ENCODE results near the gene MDC1. TPM values are rescaled to one million over a fixed set of nuclear protein-coding genes. Genes with fewer than 3 reads are reported as not detected.
"Not testable (repeated sequence)": the region's sequence is repeated elsewhere in the genome, so short reads cannot be mapped to it uniquely, and the experiment has no call there.

MDC1 gene, protein sequence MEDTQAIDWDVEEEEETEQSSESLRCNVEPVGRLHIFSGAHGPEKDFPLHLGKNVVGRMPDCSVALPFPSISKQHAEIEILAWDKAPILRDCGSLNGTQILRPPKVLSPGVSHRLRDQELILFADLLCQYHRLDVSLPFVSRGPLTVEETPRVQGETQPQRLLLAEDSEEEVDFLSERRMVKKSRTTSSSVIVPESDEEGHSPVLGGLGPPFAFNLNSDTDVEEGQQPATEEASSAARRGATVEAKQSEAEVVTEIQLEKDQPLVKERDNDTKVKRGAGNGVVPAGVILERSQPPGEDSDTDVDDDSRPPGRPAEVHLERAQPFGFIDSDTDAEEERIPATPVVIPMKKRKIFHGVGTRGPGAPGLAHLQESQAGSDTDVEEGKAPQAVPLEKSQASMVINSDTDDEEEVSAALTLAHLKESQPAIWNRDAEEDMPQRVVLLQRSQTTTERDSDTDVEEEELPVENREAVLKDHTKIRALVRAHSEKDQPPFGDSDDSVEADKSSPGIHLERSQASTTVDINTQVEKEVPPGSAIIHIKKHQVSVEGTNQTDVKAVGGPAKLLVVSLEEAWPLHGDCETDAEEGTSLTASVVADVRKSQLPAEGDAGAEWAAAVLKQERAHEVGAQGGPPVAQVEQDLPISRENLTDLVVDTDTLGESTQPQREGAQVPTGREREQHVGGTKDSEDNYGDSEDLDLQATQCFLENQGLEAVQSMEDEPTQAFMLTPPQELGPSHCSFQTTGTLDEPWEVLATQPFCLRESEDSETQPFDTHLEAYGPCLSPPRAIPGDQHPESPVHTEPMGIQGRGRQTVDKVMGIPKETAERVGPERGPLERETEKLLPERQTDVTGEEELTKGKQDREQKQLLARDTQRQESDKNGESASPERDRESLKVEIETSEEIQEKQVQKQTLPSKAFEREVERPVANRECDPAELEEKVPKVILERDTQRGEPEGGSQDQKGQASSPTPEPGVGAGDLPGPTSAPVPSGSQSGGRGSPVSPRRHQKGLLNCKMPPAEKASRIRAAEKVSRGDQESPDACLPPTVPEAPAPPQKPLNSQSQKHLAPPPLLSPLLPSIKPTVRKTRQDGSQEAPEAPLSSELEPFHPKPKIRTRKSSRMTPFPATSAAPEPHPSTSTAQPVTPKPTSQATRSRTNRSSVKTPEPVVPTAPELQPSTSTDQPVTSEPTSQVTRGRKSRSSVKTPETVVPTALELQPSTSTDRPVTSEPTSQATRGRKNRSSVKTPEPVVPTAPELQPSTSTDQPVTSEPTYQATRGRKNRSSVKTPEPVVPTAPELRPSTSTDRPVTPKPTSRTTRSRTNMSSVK (N-terminal part only)
- total RNA-seq: 32.8 TPM
- long read RNA-seq, partial matches to known transcripts: 5 of 9 reads
- long read RNA-seq, other reads (novel, unspliced or antisense): 4 of 9 reads

DNA sequence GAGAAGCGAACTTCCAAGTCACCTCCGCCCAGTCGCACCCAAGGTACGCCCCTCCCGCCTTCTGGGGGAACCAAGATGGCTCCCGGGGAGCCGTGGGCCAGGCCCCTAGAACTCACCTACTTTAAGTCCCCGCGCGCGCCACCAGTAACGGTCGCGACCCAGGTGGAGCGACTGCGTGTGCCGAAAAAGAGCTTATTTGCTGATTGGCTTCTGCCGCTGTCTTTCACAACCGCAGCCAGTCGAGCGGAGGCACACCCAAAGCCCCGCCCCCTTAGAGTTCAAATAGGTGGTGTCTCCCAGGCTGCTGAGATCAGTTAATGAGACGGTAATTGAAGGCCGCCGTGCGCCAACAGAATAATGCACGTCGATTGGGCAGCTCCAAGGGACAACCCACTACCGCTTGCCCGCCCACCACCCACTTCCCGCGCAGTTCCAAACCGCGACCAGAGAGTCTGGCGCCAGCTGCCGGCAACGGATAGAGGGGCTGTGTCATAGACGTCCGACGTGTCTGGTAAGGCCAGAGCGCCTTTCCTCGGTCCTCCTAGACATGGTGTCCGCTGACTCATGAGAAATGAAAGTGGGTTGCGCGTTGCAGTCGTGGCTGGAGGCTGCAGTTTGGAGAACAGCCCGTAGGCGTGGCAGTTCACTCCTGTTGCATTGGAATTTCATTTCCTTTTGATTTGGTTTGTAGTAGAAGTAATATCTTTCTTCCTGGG is at the start of gene MDC1:
TSS of gene MDC1 (minus strand) at position 153 of the 716 bp plus-strand sequence. CDS start 2,106 bp downstream, outside the sequence.
- H3K4me3 ChIP-seq: peak within 1 kb of the TSS; percentile 70
- DNase-seq (peak; percentile 100), ATAC-seq (peak; percentile 87)
- H3K27ac ChIP-seq: peak within 1 kb of the TSS; percentile 84
- TF ChIP-seq, protein P1, sequence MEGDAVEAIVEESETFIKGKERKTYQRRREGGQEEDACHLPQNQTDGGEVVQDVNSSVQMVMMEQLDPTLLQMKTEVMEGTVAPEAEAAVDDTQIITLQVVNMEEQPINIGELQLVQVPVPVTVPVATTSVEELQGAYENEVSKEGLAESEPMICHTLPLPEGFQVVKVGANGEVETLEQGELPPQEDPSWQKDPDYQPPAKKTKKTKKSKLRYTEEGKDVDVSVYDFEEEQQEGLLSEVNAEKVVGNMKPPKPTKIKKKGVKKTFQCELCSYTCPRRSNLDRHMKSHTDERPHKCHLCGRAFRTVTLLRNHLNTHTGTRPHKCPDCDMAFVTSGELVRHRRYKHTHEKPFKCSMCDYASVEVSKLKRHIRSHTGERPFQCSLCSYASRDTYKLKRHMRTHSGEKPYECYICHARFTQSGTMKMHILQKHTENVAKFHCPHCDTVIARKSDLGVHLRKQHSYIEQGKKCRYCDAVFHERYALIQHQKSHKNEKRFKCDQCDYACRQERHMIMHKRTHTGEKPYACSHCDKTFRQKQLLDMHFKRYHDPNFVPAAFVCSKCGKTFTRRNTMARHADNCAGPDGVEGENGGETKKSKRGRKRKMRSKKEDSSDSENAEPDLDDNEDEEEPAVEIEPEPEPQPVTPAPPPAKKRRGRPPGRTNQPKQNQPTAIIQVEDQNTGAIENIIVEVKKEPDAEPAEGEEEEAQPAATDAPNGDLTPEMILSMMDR (IDR thresholded peaks at IDR 0.05): peak; percentile 44
- H3K9me3 ChIP-seq: no peaks in the 10 kb centered on the region
- peaks cover 24% of the 10 kb centered on the region for H3K36me3 ChIP-seq
- peaks cover 27% of the 10 kb centered on the region for H3K4me1 ChIP-seq
- H3K27me3 ChIP-seq: no peaks in the 10 kb centered on the region
- intact Hi-C loops (cut with DNase I): no loop called here

DNA sequence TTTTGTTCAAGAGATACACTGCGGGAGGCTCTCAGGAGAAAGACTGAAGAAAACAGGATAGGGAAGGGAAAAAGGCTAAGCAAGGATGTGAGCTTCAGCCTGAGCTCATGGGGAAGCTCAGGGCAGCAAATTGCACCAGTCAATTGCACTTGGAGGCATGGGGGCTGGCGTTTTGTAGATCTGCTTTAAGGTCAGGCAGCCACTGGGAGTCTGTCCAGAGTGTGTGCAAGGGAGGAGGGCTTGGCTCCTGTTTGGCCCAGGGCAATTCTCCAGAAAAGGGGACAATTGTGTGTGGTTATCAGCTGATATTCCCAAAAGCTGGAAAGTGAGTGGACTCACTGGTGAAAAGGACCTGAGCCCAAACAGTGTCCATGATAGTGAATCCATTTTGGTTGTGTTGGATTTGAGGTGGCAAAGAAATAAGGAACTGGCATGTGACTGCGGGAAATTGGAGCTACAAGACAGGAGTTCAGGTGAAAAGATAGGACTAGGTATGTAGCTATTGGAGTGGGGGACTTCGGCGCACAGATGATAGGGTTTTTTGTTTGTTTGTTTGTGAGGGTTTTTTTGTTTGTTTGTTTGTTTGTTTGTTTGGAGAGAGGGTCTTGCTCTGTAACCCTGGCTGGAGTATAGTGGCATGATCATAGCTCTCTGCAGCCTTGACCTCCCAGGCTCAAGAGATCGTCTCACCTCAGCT is 49.5 kb upstream of the MDC1 start:
- Histone ChIP-seq H3K27ac (no peak overlapping the region), H3K4me3 (no peak overlapping the region), H3K9me3 (no peaks in the 10 kb centered on the region), H3K4me1 (peaks cover 29% of the 10 kb centered on the region), H3K27me3 (no peaks in the 10 kb centered on the region), H3K36me3 (no peaks in the 10 kb centered on the region)
- intact Hi-C loops (cut with DNase I): no loop called here
- no peak for ATAC-seq
- DNase-seq: no peak
- TF ChIP-seq, protein P1 (IDR thresholded peaks at IDR 0.05): no peak

DNA sequence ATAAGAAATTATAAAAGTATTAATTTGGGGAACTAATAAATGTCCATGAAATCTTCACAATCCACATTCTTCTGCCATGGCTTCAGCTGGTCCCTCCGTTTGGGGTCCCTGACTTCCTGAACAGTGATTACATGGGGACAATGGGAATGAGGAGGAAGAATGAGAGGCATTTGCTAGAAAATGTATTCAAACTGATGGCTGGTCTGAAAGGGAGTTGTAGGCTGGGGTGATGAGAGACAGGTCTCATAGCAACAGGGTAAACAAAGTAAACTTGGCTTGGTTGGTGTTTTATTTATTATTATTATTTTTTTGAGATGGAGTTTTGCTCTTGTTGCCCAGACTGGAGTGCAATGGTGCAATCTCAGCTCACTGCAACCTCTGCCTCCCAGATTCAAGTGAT is 48.4 kb upstream of the MDC1 start:
- H3K4me1 ChIP-seq: peaks cover 29% of the 10 kb centered on the region
- DNase-seq; ATAC-seq; H3K36me3 ChIP-seq; H3K27me3 ChIP-seq; H3K9me3 ChIP-seq; H3K4me3 ChIP-seq; intact Hi-C loops (cut with DNase I); H3K27ac ChIP-seq: not testable (repeated sequence)

DNA sequence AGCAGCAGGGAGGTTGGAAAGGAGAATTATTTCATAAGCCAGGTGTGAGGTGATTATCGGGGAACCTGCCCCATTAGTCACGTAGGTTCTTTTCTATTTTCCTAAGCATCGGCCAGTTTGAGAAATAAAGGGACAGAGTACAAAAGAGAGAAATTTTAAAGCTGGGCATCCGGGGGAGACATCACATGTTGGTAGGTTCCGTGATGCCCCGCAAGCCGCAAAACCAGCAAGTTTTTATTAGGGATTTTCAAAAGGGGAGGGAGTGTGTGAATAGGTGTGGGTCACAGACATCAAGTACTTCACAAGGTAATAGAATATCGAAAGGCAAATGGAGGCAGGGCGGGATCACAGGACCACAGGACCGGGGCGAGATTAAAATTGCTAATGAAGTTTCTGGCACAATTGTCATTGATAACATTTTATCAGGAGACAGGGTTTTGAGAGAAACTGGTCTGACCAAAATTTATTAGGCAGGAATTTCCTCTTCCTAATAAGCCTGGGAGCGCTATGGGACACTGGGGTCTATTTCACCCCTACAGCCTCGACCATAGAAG is 47.5 kb upstream of the MDC1 start:
- H3K36me3 ChIP-seq; H3K27ac ChIP-seq; H3K9me3 ChIP-seq; H3K4me3 ChIP-seq; ATAC-seq; DNase-seq; H3K27me3 ChIP-seq; intact Hi-C loops (cut with DNase I): not testable (repeated sequence)
- H3K4me1 ChIP-seq: peaks cover 24% of the 10 kb centered on the region

- Histone ChIP-seq H3K36me3 (no peaks in the 10 kb centered on the region), H3K4me3 (no peak overlapping the region), H3K9me3 (no peaks in the 10 kb centered on the region), H3K27ac (no peak overlapping the region), H3K27me3 (no peaks in the 10 kb centered on the region), H3K4me1 (peaks cover 24% of the 10 kb centered on the region)
- intact Hi-C loops (cut with DNase I): no loop called here
- DNase-seq (no peak), ATAC-seq (peak; percentile 51)
- TF ChIP-seq, protein P1 (IDR thresholded peaks at IDR 0.05): no peak
These were observed 46.8 kb upstream of the MDC1 start for GRCh38 chr6:30763618-30764489.

Measured in upper lobe of right lung (tissue), 1 donor.